K562 (cell line): Measurements from ENCODE around the gene SNAPC5.

ENCODE experiments used
- C11orf30 ChIP-seq: fragments of 450-650 bp; IDR thresholded peaks from 2 replicates; pipeline ENCODE4 v1.6.1; 2016; ENCODE audit warnings: low read depth, mild to moderate bottlenecking
- CBX3 ChIP-seq, 2 experiments: IDR thresholded peaks; 1 replicate in 1 of 2; 2 replicates in 1 of 2; pipeline ENCODE4 v1.6.1; 2012; ENCODE audit warnings: inconsistent platforms in 2 of 2, low read length in 2 of 2, borderline replicate concordance in 1 of 2, control low read depth in 1 of 2
- EGR1 ChIP-seq: fragments of 450-650 bp; conservative IDR thresholded peaks from 2 replicates; pipeline ENCODE4 v1.6.1; 2017; ENCODE audit warnings: mild to moderate bottlenecking
- PHB2 ChIP-seq: fragments of 450-650 bp; IDR thresholded peaks from 2 replicates; pipeline ENCODE4 v1.6.1; 2017; ENCODE audit warnings: low read depth
- RNF2 ChIP-seq: sonication (generic); IDR thresholded peaks from 2 replicates; pipeline ENCODE4 v1.6.1; 2016
- SIN3B ChIP-seq: fragments of 450-650 bp; IDR thresholded peaks from 2 replicates; pipeline ENCODE4 v1.6.1; 2017; ENCODE audit warnings: low read depth, mild to moderate bottlenecking, moderate library complexity
- TF ChIP-seq, protein P1 (sequence below), 3 experiments: IDR thresholded peaks in 2 of 3; conservative IDR thresholded peaks in 1 of 3; 2 replicates each; pipeline ENCODE4 v1.5.1; 2011 to 2012; ENCODE audit warnings: low read length in 3 of 3, mild to moderate bottlenecking in 3 of 3, control low read depth in 2 of 3, improper control_type of control experiment in 1 of 3, inconsistent platforms in 1 of 3, low read depth in 1 of 3, mixed read lengths in 1 of 3, moderate library complexity in 1 of 3; ENCODE audit not compliant: insufficient read depth in 2 of 3
- TF ChIP-seq, protein P2 (sequence below): sonication (generic); formaldehyde crosslinking; IDR thresholded peaks from 2 replicates; pipeline ENCODE4 v1.8.1; 2023; ENCODE audit warnings: mild to moderate bottlenecking, missing genetic modification reagents

DNA sequence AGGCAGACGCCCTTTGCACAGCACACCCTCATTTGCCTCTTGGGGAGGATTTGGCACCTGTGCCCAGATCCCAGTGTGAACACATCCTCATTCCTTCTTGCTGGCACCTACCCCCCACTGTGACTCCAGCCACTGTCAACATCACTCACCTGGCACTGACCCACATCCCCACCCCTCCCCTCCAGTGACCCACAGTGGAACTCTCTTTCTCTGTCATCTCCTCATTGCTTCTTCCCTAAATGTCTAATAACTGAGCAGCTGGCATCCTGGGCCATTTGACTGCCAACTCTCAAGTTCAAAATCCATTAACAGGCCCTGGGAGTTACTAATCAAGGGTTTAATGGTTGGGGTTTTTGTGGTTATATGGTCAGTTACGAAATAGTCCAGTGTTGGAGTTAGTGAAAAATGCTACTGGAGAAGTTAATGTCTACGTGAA is 14.4 kb downstream of the SNAPC5 start:
- TF ChIP-seq, protein P1, sequence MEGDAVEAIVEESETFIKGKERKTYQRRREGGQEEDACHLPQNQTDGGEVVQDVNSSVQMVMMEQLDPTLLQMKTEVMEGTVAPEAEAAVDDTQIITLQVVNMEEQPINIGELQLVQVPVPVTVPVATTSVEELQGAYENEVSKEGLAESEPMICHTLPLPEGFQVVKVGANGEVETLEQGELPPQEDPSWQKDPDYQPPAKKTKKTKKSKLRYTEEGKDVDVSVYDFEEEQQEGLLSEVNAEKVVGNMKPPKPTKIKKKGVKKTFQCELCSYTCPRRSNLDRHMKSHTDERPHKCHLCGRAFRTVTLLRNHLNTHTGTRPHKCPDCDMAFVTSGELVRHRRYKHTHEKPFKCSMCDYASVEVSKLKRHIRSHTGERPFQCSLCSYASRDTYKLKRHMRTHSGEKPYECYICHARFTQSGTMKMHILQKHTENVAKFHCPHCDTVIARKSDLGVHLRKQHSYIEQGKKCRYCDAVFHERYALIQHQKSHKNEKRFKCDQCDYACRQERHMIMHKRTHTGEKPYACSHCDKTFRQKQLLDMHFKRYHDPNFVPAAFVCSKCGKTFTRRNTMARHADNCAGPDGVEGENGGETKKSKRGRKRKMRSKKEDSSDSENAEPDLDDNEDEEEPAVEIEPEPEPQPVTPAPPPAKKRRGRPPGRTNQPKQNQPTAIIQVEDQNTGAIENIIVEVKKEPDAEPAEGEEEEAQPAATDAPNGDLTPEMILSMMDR (IDR thresholded peaks at IDR 0.05 in 2 of 3, conservative IDR thresholded peaks at IDR 0.05 in 1 of 3; ENCODE audit: insufficient read depth in 2 of 3, low read depth in 1 of 3, low read length in 3 of 3) = no peak
- TF ChIP-seq SIN3B (no peak), RNF2 (no peak), PHB2 (no peak), C11orf30 (no peak), CBX3 (IDR thresholded peaks at IDR 0.05; ENCODE audit: borderline replicate concordance in 1 of 2, low read length in 2 of 2) (no peak), EGR1 (no peak)
- TF ChIP-seq, protein P2, sequence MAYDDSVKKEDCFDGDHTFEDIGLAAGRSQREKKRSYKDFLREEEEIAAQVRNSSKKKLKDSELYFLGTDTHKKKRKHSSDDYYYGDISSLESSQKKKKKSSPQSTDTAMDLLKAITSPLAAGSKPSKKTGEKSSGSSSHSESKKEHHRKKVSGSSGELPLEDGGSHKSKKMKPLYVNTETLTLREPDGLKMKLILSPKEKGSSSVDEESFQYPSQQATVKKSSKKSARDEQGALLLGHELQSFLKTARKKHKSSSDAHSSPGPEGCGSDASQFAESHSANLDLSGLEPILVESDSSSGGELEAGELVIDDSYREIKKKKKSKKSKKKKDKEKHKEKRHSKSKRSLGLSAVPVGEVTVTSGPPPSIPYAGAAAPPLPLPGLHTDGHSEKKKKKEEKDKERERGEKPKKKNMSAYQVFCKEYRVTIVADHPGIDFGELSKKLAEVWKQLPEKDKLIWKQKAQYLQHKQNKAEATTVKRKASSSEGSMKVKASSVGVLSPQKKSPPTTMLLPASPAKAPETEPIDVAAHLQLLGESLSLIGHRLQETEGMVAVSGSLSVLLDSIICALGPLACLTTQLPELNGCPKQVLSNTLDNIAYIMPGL (CRISPR knock-in tag) = no peak
